Measurements from ENCODE around the gene NECTIN2. TPM values are rescaled to one million over a fixed set of nuclear protein-coding genes. Genes with fewer than 3 reads are reported as not detected.
"Not testable (repeated sequence)": the region's sequence is repeated elsewhere in the genome, so short reads cannot be mapped to it uniquely, and the experiment has no call there.

The NECTIN2 gene
- total RNA-seq, 1 experiment from 2014 or later, result 61.0 TPM

- POLR2A ChIA-PET (ENCODE audit: unreplicated experiment), result no interaction called here
- intact Hi-C loops (cut with micrococcal nuclease), result no loop called here
- no peaks in the 10 kb centered on the region for H3F3A ChIP-seq (ENCODE audit: low read length, unreplicated experiment)
- TF ChIP-seq EZH2phosphoT487 (IDR thresholded peaks at IDR 0.05; ENCODE audit: borderline replicate concordance, low read length), result no peak
- peaks cover 14% of the 10 kb centered on the region for H3K4me1 ChIP-seq (ENCODE audit: insufficient read depth, low read length)
- CTCF ChIA-PET, result no interaction called here
- no peak overlapping the region for H3K27ac ChIP-seq (ENCODE audit: low read length)
- no peaks in the 10 kb centered on the region for H3K79me2 ChIP-seq (ENCODE audit: low read length)
- H2AFZ ChIP-seq (ENCODE audit: low read length), result no peak overlapping the region
- no peak for DNase-seq
- BruUV-seq (replicated peaks), result no TSS peak
- no peak overlapping the region for H3K4me3 ChIP-seq (ENCODE audit: low read length)
- no peaks in the 10 kb centered on the region for H3K9me2 ChIP-seq (replicated peaks; ENCODE audit: low read length)
- H4K20me1 ChIP-seq (ENCODE audit: low read length), result no peaks in the 10 kb centered on the region
- no peak for ATAC-seq
- H3K9me3 ChIP-seq (ENCODE audit: low read length), result no peaks in the 10 kb centered on the region
- H3K27me3 ChIP-seq (ENCODE audit: low read length), result no peaks in the 10 kb centered on the region
- H3K4me2 ChIP-seq (ENCODE audit: low read length), result no peak overlapping the region
- H3K36me3 ChIP-seq (ENCODE audit: low read depth, low read length), result peaks cover 2% of the 10 kb centered on the region; the same call in 1 of the 2 replicates
- no peak overlapping the region for H3K9ac ChIP-seq (ENCODE audit: low read length)
These were observed 33.4 kb downstream of the NECTIN2 start for GRCh38 chr19:44879309-44880065.

GRCh38 chr19:44882063-44882462 is 36.0 kb downstream of the NECTIN2 start:
- no TSS peak for BruUV-seq (replicated peaks)
- TF ChIP-seq EZH2phosphoT487 (IDR thresholded peaks at IDR 0.05; ENCODE audit: borderline replicate concordance, low read length) (no peak), EZH2 (IDR thresholded peaks at IDR 0.05; ENCODE audit: low read length, unreplicated experiment) (no peak), CTCF (conservative IDR thresholded peaks at IDR 0.05; ENCODE audit: low read depth, low read length) (no peak)
- Histone ChIP-seq H3K9me3 (ENCODE audit: low read length) (no peaks in the 10 kb centered on the region), H3K27me3 (ENCODE audit: low read length) (no peaks in the 10 kb centered on the region), H3K36me3 (ENCODE audit: low read depth, low read length) (no peaks in the 10 kb centered on the region; the same call in 1 of the 2 replicates), H4K20me1 (ENCODE audit: low read length) (no peaks in the 10 kb centered on the region), H3K9ac (ENCODE audit: low read length) (no peak overlapping the region), H3K4me3 (ENCODE audit: low read length) (no peak overlapping the region), H3K4me2 (ENCODE audit: low read length) (no peak overlapping the region), H3K79me2 (ENCODE audit: low read length) (no peaks in the 10 kb centered on the region), H3K4me1 (ENCODE audit: insufficient read depth, low read length) (no peaks in the 10 kb centered on the region), H3K9me2 (replicated peaks; ENCODE audit: low read length) (no peaks in the 10 kb centered on the region), H2AFZ (ENCODE audit: low read length) (no peak overlapping the region), H3F3A (ENCODE audit: low read length, unreplicated experiment) (no peaks in the 10 kb centered on the region), H3K27ac (ENCODE audit: low read length) (no peak overlapping the region)
- intact Hi-C loops (cut with micrococcal nuclease), result no loop called here
- DNase-seq, result no peak
- POLR2A ChIA-PET (ENCODE audit: unreplicated experiment), result no interaction called here
- ATAC-seq, result no peak
- CTCF ChIA-PET, result no interaction called here

GRCh38 chr19:44882619-44883397 is 36.7 kb downstream of the NECTIN2 start:
- BruUV-seq (replicated peaks); H3F3A ChIP-seq (ENCODE audit: low read length, unreplicated experiment); H3K79me2 ChIP-seq (ENCODE audit: low read length); H3K4me2 ChIP-seq (ENCODE audit: low read length); H2AFZ ChIP-seq (ENCODE audit: low read length); H3K9ac ChIP-seq (ENCODE audit: low read length); H3K9me2 ChIP-seq (replicated peaks; ENCODE audit: low read length); H4K20me1 ChIP-seq (ENCODE audit: low read length); ATAC-seq; H3K36me3 ChIP-seq (ENCODE audit: low read depth, low read length); intact Hi-C loops (cut with micrococcal nuclease); H3K27me3 ChIP-seq (ENCODE audit: low read length); POLR2A ChIA-PET (ENCODE audit: unreplicated experiment); H3K9me3 ChIP-seq (ENCODE audit: low read length); CTCF ChIA-PET; H3K27ac ChIP-seq (ENCODE audit: low read length); H3K4me3 ChIP-seq (ENCODE audit: low read length); H3K4me1 ChIP-seq (ENCODE audit: insufficient read depth, low read length); DNase-seq: not testable (repeated sequence)

Data from PC-3 (cell line).